SU-DHL-6 (cell line): ENCODE measurements around the gene PALLD.

Source experiments
- H2AFZ ChIP-seq: fragments of 200-600 bp; sonication (generic); 2 replicates; pipeline ENCODE4 v1.6.1; 2014; ENCODE audit warnings: low read depth, mild to moderate bottlenecking, moderate library complexity, mixed read lengths, antibody characterized with exemption, low read length; ENCODE audit not compliant: severe bottlenecking
- H3F3A ChIP-seq: fragments of 200-600 bp; shearing (Covaris generic); 2 replicates; pipeline ENCODE4 v1.6.0; 2016; ENCODE audit warnings: antibody characterized with exemption, mild to moderate bottlenecking; ENCODE audit not compliant: insufficient read depth
- H3K27ac ChIP-seq: fragments of 200-600 bp; sonication (generic); 2 replicates; pipeline ENCODE4 v1.5.1; 2016; ENCODE audit warnings: low read depth, mild to moderate bottlenecking, low read length, moderate library complexity, mixed read lengths
- H3K27me3 ChIP-seq: fragments of 200-600 bp; sonication (generic), shearing (Covaris generic); 2 replicates; pipeline ENCODE4 v1.6.0; 2014; ENCODE audit warnings: mild to moderate bottlenecking, low read length
- H3K36me3 ChIP-seq: fragments of 200-600 bp; sonication (generic); 2 replicates; pipeline ENCODE4 v1.6.1; 2014; ENCODE audit warnings: mild to moderate bottlenecking, low read length, mixed read lengths
- H3K4me2 ChIP-seq: fragments of 300-600, 200-600 bp; shearing (Covaris generic), sonication (generic); 2 replicates; pipeline ENCODE4 v1.6.0; 2014; ENCODE audit warnings: low read length, low read depth, mild to moderate bottlenecking; ENCODE audit not compliant: poor library complexity, severe bottlenecking
- H3K4me3 ChIP-seq: fragments of 200-600 bp; sonication (generic); 2 replicates; pipeline ENCODE4 v1.5.1; 2014; ENCODE audit warnings: antibody characterized with exemption, low read length, mild to moderate bottlenecking, mixed read lengths; ENCODE audit not compliant: insufficient read depth, poor library complexity, severe bottlenecking
- H3K79me2 ChIP-seq: fragments of 200-600 bp; sonication (generic); 2 replicates; pipeline ENCODE4 v1.6.1; 2014; ENCODE audit warnings: mild to moderate bottlenecking, low read length, moderate library complexity; ENCODE audit not compliant: insufficient read depth
- H3K9ac ChIP-seq: fragments of 200-600 bp; sonication (generic); 2 replicates; pipeline ENCODE4 v1.7.0; 2014; ENCODE audit warnings: mild to moderate bottlenecking, low read length
- H3K9me2 ChIP-seq: fragments of 200-600 bp; sonication (generic); replicated peaks from 2 replicates; pipeline ENCODE4 v1.6.1; 2014; ENCODE audit warnings: low read length; ENCODE audit not compliant: insufficient read depth
- H3K9me3 ChIP-seq: fragments of 200-600 bp; sonication (generic); 2 replicates; pipeline ENCODE4 v1.6.1; 2014; ENCODE audit warnings: low read length, mixed read lengths; ENCODE audit not compliant: insufficient read depth
- H4K20me1 ChIP-seq: fragments of 200-600 bp; sonication (generic); 2 replicates; pipeline ENCODE4 v1.6.1; 2014; ENCODE audit warnings: low read depth, mild to moderate bottlenecking, antibody characterized with exemption, low read length, moderate library complexity, mixed read lengths
- EZH2phosphoT487 ChIP-seq: fragments of 200-600 bp; sonication (generic), shearing (Covaris generic); conservative IDR thresholded peaks from 2 replicates; pipeline ENCODE4 v1.6.1; 2018; ENCODE audit warnings: mild to moderate bottlenecking, antibody characterized with exemption, low read length, moderate library complexity, mixed read lengths
- TF ChIP-seq, protein P1 (sequence below): fragments of 200-600 bp; sonication (generic); IDR thresholded peaks from one replicate; pipeline ENCODE4 v1.5.1; 2017; ENCODE audit warnings: antibody characterized with exemption, mild to moderate bottlenecking, low read length, moderate library complexity; ENCODE audit not compliant: insufficient read depth, poor library complexity, severe bottlenecking

The PALLD gene

GRCh38 chr4:168831585-168831918 is 334.7 kb downstream of the PALLD start:
- TF ChIP-seq, protein P1, sequence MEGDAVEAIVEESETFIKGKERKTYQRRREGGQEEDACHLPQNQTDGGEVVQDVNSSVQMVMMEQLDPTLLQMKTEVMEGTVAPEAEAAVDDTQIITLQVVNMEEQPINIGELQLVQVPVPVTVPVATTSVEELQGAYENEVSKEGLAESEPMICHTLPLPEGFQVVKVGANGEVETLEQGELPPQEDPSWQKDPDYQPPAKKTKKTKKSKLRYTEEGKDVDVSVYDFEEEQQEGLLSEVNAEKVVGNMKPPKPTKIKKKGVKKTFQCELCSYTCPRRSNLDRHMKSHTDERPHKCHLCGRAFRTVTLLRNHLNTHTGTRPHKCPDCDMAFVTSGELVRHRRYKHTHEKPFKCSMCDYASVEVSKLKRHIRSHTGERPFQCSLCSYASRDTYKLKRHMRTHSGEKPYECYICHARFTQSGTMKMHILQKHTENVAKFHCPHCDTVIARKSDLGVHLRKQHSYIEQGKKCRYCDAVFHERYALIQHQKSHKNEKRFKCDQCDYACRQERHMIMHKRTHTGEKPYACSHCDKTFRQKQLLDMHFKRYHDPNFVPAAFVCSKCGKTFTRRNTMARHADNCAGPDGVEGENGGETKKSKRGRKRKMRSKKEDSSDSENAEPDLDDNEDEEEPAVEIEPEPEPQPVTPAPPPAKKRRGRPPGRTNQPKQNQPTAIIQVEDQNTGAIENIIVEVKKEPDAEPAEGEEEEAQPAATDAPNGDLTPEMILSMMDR: no peak
- no peak for TF ChIP-seq EZH2phosphoT487
- H3K79me2 ChIP-seq: no peaks in the 10 kb centered on the region
- H3K9me2 ChIP-seq: no peaks in the 10 kb centered on the region
- peak overlapping the region; percentile 58 for H3K9ac ChIP-seq
- H3F3A ChIP-seq: no peaks in the 10 kb centered on the region
- peak overlapping the region; percentile 58 for H3K4me2 ChIP-seq
- no peaks in the 10 kb centered on the region for H3K9me3 ChIP-seq
- H2AFZ ChIP-seq: peak overlapping the region; percentile 97
- H3K27ac ChIP-seq: no peak overlapping the region
- H3K27me3 ChIP-seq: no peaks in the 10 kb centered on the region
- H3K4me3 ChIP-seq: peak overlapping the region; percentile 60
- no peaks in the 10 kb centered on the region for H3K36me3 ChIP-seq
- no peaks in the 10 kb centered on the region for H4K20me1 ChIP-seq

- H3F3A ChIP-seq: no peaks in the 10 kb centered on the region
- no peaks in the 10 kb centered on the region for H4K20me1 ChIP-seq
- H2AFZ ChIP-seq: peak overlapping the region; percentile 97
- peak overlapping the region; percentile 60 for H3K4me3 ChIP-seq
- H3K9ac ChIP-seq: peak overlapping the region; percentile 58
- H3K27me3 ChIP-seq: no peaks in the 10 kb centered on the region; the same call in 1 of the 2 replicates
- H3K79me2 ChIP-seq: no peaks in the 10 kb centered on the region
- H3K36me3 ChIP-seq: no peaks in the 10 kb centered on the region
- no peak for TF ChIP-seq EZH2phosphoT487
- TF ChIP-seq, protein P1: no peak
- H3K27ac ChIP-seq: no peak overlapping the region
- H3K9me3 ChIP-seq: no peaks in the 10 kb centered on the region
- H3K4me2 ChIP-seq: peak overlapping the region; percentile 58
- no peaks in the 10 kb centered on the region for H3K9me2 ChIP-seq
Measured at GRCh38 chr4:168831919-168832762, 335.3 kb downstream of the PALLD start.

GRCh38 chr4:168832763-168833575 is 336.1 kb downstream of the PALLD start:
- Histone ChIP-seq H3K4me3 (peak overlapping the region; percentile 60), H3K27me3 (no peaks in the 10 kb centered on the region; the same call in 1 of the 2 replicates), H2AFZ (peak overlapping the region; percentile 97), H3K36me3 (no peaks in the 10 kb centered on the region), H3K9me3 (no peaks in the 10 kb centered on the region), H3K4me2 (peak overlapping the region; percentile 58), H3K9ac (peak overlapping the region; percentile 58; the same call in 1 of the 2 replicates), H4K20me1 (no peaks in the 10 kb centered on the region), H3K9me2 (no peaks in the 10 kb centered on the region), H3K27ac (no peak overlapping the region), H3K79me2 (no peaks in the 10 kb centered on the region), H3F3A (no peaks in the 10 kb centered on the region)
- TF ChIP-seq EZH2phosphoT487: 0 out of 2 replicates have a peak, but pooled peaks have one; percentile 86
- TF ChIP-seq, protein P1: no peak
